ENCODE data around the gene COX5A. TPM values are rescaled to one million over a fixed set of nuclear protein-coding genes. Genes with fewer than 3 reads are reported as not detected.
A peak's percentile ranks its signal among the peaks of the same experiment; 100 is the strongest.

The COX5A gene
- total RNA-seq (2014; rRNA removed; shearing (Covaris generic)), result 122 and 144 TPM in 2 replicates

GRCh38 chr15:74937590-74938371 lies at the start of gene COX5A:
Gene COX5A, minus strand, starts transcription at chr15:74938073. Its CDS starts 59 bp downstream, at chr15:74938014.
- DNase-seq (ENCODE audit: low spot score), result peak; percentile 99

GRCh38 chr15:74983725-74984231 lies 45.9 kb upstream of the COX5A start:
- no peak for DNase-seq (ENCODE audit: low spot score)

GRCh38 chr15:74982183-74982582 lies 44.3 kb upstream of the COX5A start:
- no peak for DNase-seq (ENCODE audit: low spot score)

GRCh38 chr15:74978503-74978902 lies 40.6 kb upstream of the COX5A start:
- DNase-seq (ENCODE audit: low spot score), result no peak

GRCh38 chr15:74978077-74978476 lies 40.2 kb upstream of the COX5A start:
- DNase-seq (ENCODE audit: low spot score), result no peak

GRCh38 chr15:74977599-74977998 lies 39.7 kb upstream of the COX5A start:
- DNase-seq (ENCODE audit: low spot score), result no peak

- no peak for DNase-seq (ENCODE audit: low spot score)
Observed at GRCh38 chr15:74976159-74976558, 38.3 kb upstream of the COX5A start.

GRCh38 chr15:74967670-74968069 lies 29.8 kb upstream of the COX5A start:
- no peak for DNase-seq (ENCODE audit: low spot score)

GRCh38 chr15:74964794-74965193 lies 26.9 kb upstream of the COX5A start:
- no peak for DNase-seq (ENCODE audit: low spot score)

- no peak for DNase-seq (ENCODE audit: low spot score)
Observed at GRCh38 chr15:74963213-74963612, 25.3 kb upstream of the COX5A start.

GRCh38 chr15:74962671-74963070 lies 24.8 kb upstream of the COX5A start:
- DNase-seq (ENCODE audit: low spot score), result no peak

- DNase-seq (ENCODE audit: low spot score), result no peak
Observed at GRCh38 chr15:74962219-74962618, 24.3 kb upstream of the COX5A start.

GRCh38 chr15:74961616-74962015 lies 23.7 kb upstream of the COX5A start:
- no peak for DNase-seq (ENCODE audit: low spot score)

GRCh38 chr15:74960995-74961588 lies 23.2 kb upstream of the COX5A start:
- DNase-seq (ENCODE audit: low spot score), result no peak

- DNase-seq (ENCODE audit: low spot score), result no peak
Observed at GRCh38 chr15:74960286-74960685, 22.4 kb upstream of the COX5A start.

- no peak for DNase-seq (ENCODE audit: low spot score)
Observed at GRCh38 chr15:74959586-74959939, 21.7 kb upstream of the COX5A start.

- no peak for DNase-seq (ENCODE audit: low spot score)
Observed at GRCh38 chr15:74958908-74959585, 21.2 kb upstream of the COX5A start.

GRCh38 chr15:74958320-74958907 lies 20.5 kb upstream of the COX5A start:
- DNase-seq (ENCODE audit: low spot score), result peak; percentile 76

- DNase-seq (ENCODE audit: low spot score), result no peak
Observed at GRCh38 chr15:74957476-74958035, 19.7 kb upstream of the COX5A start.

GRCh38 chr15:74956648-74957475 lies 19.0 kb upstream of the COX5A start, which contains the start of gene RPP25:
Gene RPP25, minus strand, starts transcription at chr15:74956772. Its CDS starts 189 bp downstream, at chr15:74956583.
- DNase-seq (ENCODE audit: low spot score), result peak; percentile 90

Data from HT-29 (cell line).